GM23338 (cell line): ENCODE measurements around the gene NCKAP5. TPM values are rescaled to one million over a fixed set of nuclear protein-coding genes. Genes with fewer than 3 reads are reported as not detected.

ENCODE experiments used
- ATAC-seq: fragments of 200-7000 bp; cut with Tn5 transposase; 3 replicates; pipeline ENCODE4 v1.9.1; 2020
- DNase-seq: peaks from one replicate; pipeline ENCODE4 v3.0.0-alpha.2; 2015; ENCODE audit warnings: low spot score
- H2AFZ ChIP-seq: fragments of 200-600 bp; sonication (generic); 2 replicates; pipeline ENCODE4 v1.8.0; 2016; ENCODE audit warnings: antibody characterized with exemption, mild to moderate bottlenecking, moderate library complexity
- H3F3A ChIP-seq: fragments of 200-600 bp; sonication (generic); replicated peaks from 2 replicates; pipeline ENCODE4 v1.8.0; 2017; ENCODE audit warnings: antibody characterized with exemption, mixed run types, low read depth
- H3K27ac ChIP-seq: fragments of 200-600 bp; sonication (generic); 2 replicates; pipeline ENCODE4 v1.6.1; 2016; ENCODE audit warnings: low read depth
- H3K27me3 ChIP-seq: fragments of 200-600 bp; sonication (generic); 2 replicates; pipeline ENCODE4 v1.8.0; 2016; ENCODE audit warnings: mild to moderate bottlenecking, mixed run types, moderate library complexity; ENCODE audit not compliant: insufficient read depth
- H3K36me3 ChIP-seq: fragments of 200-600 bp; sonication (generic); 2 replicates; pipeline ENCODE4 v1.8.0; 2016; ENCODE audit warnings: mild to moderate bottlenecking; ENCODE audit not compliant: insufficient read depth
- H3K4me1 ChIP-seq: fragments of 200-600 bp; sonication (generic); 2 replicates; pipeline ENCODE4 v1.8.0; 2016; ENCODE audit warnings: mild to moderate bottlenecking, moderate library complexity; ENCODE audit not compliant: insufficient read depth
- H3K4me2 ChIP-seq: fragments of 200-600 bp; sonication (generic); 2 replicates; pipeline ENCODE4 v1.7.1; 2017; ENCODE audit warnings: mixed run types
- H3K4me3 ChIP-seq: fragments of 200-600 bp; sonication (generic); 2 replicates; pipeline ENCODE4 v1.6.1; 2016; ENCODE audit warnings: mixed run types
- H3K79me2 ChIP-seq: fragments of 200-600 bp; sonication (generic); replicated peaks from 2 replicates; pipeline ENCODE4 v1.8.0; 2017; ENCODE audit warnings: mild to moderate bottlenecking; ENCODE audit not compliant: insufficient read depth
- H3K9me2 ChIP-seq: fragments of 200-600 bp; sonication (generic); 2 replicates; pipeline ENCODE4 v1.8.0; 2017; ENCODE audit not compliant: insufficient read depth
- H4K20me1 ChIP-seq: fragments of 200-600 bp; sonication (generic); replicated peaks from 2 replicates; pipeline ENCODE4 v1.8.0; 2017; ENCODE audit warnings: mild to moderate bottlenecking; ENCODE audit not compliant: insufficient read depth
- H3K27ac Mint-ChIP-seq: 2 replicates; pipeline ENCODE4 v1.8.0; 2020; ENCODE audit warnings: inconsistent platforms, mild to moderate bottlenecking, moderate library complexity, mixed read lengths
- H3K27me3 Mint-ChIP-seq: 3 replicates; pipeline ENCODE4 v1.8.0; 2022; ENCODE audit warnings: low read depth, mild to moderate bottlenecking, moderate library complexity, mixed read lengths, inconsistent platforms; ENCODE audit not compliant: insufficient read depth, poor library complexity
- H3K36me3 Mint-ChIP-seq: 3 replicates; pipeline ENCODE4 v1.8.0; 2021; ENCODE audit warnings: low read depth, mild to moderate bottlenecking, inconsistent platforms, moderate library complexity, mixed read lengths
- H3K4me1 Mint-ChIP-seq: 3 replicates; pipeline ENCODE4 v1.8.0; 2020; ENCODE audit warnings: mild to moderate bottlenecking, inconsistent platforms, mixed read lengths
- H3K4me3 Mint-ChIP-seq: 3 replicates; pipeline ENCODE4 v1.8.0; 2021; ENCODE audit warnings: moderate library complexity, mild to moderate bottlenecking, inconsistent platforms, mixed read lengths
- H3K9me3 Mint-ChIP-seq: 3 replicates; pipeline ENCODE4 v1.8.0; 2020; ENCODE audit warnings: moderate library complexity, mild to moderate bottlenecking, inconsistent platforms, mixed read lengths
- CREB1 ChIP-seq: fragments of 250-450 bp; sonication (Bioruptor Pico); IDR thresholded peaks from 2 replicates; pipeline ENCODE4 v1.5.0; 2020; ENCODE audit warnings: low read depth, mild to moderate bottlenecking, moderate library complexity
- EZH2 ChIP-seq: fragments of 200-600 bp; sonication (generic); IDR thresholded peaks from one replicate; pipeline ENCODE4 v1.8.0; 2017; ENCODE audit warnings: antibody characterized with exemption, mild to moderate bottlenecking, low read depth; ENCODE audit not compliant: unreplicated experiment
- EZH2phosphoT487 ChIP-seq: fragments of 200-600 bp; sonication (generic); IDR thresholded peaks from one replicate; pipeline ENCODE4 v1.8.1; 2018; ENCODE audit warnings: antibody characterized with exemption; ENCODE audit not compliant: unreplicated experiment
- JUNB ChIP-seq: IDR thresholded peaks from one replicate; pipeline ENCODE4 v1.6.1; 2016; ENCODE audit warnings: antibody characterized with exemption; ENCODE audit not compliant: unreplicated experiment
- NANOG ChIP-seq: IDR thresholded peaks from 2 replicates; pipeline ENCODE4 v1.6.1; 2016; ENCODE audit warnings: antibody characterized with exemption, borderline replicate concordance
- POLR2AphosphoS5 ChIP-seq: IDR thresholded peaks from 2 replicates; pipeline ENCODE4 v1.6.1; 2016; ENCODE audit warnings: antibody characterized with exemption, low read depth
- STAT1 ChIP-seq: IDR thresholded peaks from one replicate; pipeline ENCODE4 v1.6.1; 2016; ENCODE audit warnings: antibody characterized with exemption; ENCODE audit not compliant: unreplicated experiment
- ZNF331 ChIP-seq: fragments of 250-450 bp; sonication (Bioruptor Pico); IDR thresholded peaks from 2 replicates; pipeline ENCODE4 v1.5.0; 2020; ENCODE audit warnings: low read depth, mild to moderate bottlenecking, moderate library complexity
- polyA plus RNA-seq: library from polyadenylated mRNA; unstranded; fragments of >200 nt; fragmentation: Nextera tagmentation; extraction: Ambion mirVana; gene quantifications from 2 replicates; pipeline ENCODE4 v1.2.1, GENCODE V29; 2016
- total RNA-seq: library from RNA; depleted of rRNA; stranded (reverse); fragments of >200 nt; shearing (Covaris generic); gene quantifications from 2 replicates; pipeline ENCODE4 v1.2.3, GENCODE V29; 2014
- TF ChIP-seq, protein P1 (sequence below), 2 experiments: fragments of 200-600 bp in 1 of 2; sonication (generic) in 1 of 2; conservative IDR thresholded peaks; 2 replicates each; pipeline versions ENCODE4 v1.5.1 to v1.6.1; 2016 to 2017; ENCODE audit warnings: antibody characterized with exemption in 2 of 2, low read depth in 2 of 2, mild to moderate bottlenecking in 2 of 2, moderate library complexity in 1 of 2
- TF ChIP-seq, protein P2 (sequence below): IDR thresholded peaks from 2 replicates; pipeline ENCODE4 v1.6.1; 2016; ENCODE audit warnings: antibody characterized with exemption
- TF ChIP-seq, protein P3 (sequence below): IDR thresholded peaks from one replicate; pipeline ENCODE4 v1.6.1; 2018; ENCODE audit warnings: antibody characterized with exemption; ENCODE audit not compliant: unreplicated experiment

The NCKAP5 gene
- total and polyA plus RNA-seq, 2 experiments from 2014 or later, result 0.34 to 0.73 TPM

DNA sequence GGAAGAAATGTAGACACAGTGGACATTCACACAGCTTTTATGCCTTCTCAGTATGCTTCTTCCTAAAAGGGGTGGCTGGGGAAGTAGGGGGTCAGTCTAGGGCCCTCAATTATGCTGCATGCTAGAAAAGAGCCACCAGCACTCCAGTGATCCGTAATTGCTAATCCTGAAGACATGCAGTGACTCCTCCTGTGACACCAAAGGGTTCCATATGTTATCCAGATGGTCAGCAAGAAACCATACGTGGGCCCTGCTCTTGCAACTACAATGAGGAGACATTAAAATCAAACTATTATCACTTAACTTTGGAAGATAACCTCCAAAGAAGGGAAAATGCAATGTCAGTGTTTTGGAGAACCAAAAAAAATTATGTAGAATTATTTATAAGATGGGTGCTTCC is 754.8 kb downstream of the NCKAP5 start:
- Histone ChIP-seq H4K20me1 (no peaks in the 10 kb centered on the region), H3K36me3 (no peaks in the 10 kb centered on the region; the same call in 1 of the 2 replicates), H3K9me2 (peaks cover 18% of the 10 kb centered on the region; the same call in 1 of the 2 replicates), H2AFZ (no peak overlapping the region), H3K79me2 (no peaks in the 10 kb centered on the region), H3K27ac (no peak overlapping the region), H3F3A (no peaks in the 10 kb centered on the region), H3K4me2 (no peak overlapping the region), H3K27me3 (no peaks in the 10 kb centered on the region), H3K4me1 (no peaks in the 10 kb centered on the region), H3K4me3 (no peak overlapping the region)
- Mint-ChIP-seq H3K27me3 (no peaks in the 10 kb centered on the region), H3K36me3 (peaks cover 22% of the 10 kb centered on the region; the same call in 2 of the 3 replicates), H3K9me3 (peaks cover 26% of the 10 kb centered on the region), H3K27ac (no peak overlapping the region), H3K4me3 (no peak overlapping the region), H3K4me1 (peaks cover 15% of the 10 kb centered on the region)
- DNase-seq (no peak), ATAC-seq (no peak)
- no peak for TF ChIP-seq STAT1
- TF ChIP-seq, protein P1, sequence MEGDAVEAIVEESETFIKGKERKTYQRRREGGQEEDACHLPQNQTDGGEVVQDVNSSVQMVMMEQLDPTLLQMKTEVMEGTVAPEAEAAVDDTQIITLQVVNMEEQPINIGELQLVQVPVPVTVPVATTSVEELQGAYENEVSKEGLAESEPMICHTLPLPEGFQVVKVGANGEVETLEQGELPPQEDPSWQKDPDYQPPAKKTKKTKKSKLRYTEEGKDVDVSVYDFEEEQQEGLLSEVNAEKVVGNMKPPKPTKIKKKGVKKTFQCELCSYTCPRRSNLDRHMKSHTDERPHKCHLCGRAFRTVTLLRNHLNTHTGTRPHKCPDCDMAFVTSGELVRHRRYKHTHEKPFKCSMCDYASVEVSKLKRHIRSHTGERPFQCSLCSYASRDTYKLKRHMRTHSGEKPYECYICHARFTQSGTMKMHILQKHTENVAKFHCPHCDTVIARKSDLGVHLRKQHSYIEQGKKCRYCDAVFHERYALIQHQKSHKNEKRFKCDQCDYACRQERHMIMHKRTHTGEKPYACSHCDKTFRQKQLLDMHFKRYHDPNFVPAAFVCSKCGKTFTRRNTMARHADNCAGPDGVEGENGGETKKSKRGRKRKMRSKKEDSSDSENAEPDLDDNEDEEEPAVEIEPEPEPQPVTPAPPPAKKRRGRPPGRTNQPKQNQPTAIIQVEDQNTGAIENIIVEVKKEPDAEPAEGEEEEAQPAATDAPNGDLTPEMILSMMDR (conservative IDR thresholded peaks at IDR 0.05; ENCODE audit: low read depth in 2 of 2), result no peak
- no peak for TF ChIP-seq JUNB
- TF ChIP-seq CREB1, result no peak

DNA sequence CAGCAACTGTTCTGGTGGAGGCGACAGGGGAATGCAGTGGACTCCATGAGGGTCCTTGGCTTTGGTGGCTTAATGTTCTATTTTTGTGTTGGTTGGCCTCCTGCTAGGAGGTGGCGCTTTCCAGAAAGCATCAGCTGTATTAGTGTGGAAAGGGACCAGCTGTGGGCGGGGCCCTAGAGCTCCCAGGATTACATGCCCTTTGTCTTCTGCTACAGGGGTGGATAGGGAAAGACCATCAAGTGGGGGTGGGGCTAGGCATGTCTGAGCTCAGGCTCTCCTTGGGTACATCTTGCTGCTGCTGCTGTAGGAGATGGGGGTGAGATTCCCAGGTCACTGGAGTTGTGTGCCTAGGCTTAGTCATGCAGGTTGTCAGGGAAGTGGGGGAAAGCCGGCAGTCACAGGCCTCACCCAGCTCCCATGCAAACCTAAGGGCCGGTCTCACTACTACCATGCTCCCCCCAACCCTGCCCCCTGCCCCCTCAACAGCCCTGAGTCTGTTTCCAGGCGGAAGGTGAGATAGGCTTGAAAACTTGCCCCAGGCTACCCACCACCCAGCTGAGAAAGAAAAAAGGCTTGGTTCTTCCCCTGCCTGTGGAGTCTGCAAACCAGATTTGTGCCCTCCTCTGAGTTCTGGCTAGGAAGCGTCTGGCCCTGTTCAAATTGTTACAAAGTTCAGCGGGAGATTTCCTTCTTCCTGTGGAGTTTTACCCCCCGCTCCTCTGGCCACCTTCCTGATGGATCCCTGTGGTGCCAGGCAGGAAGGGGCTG is 756.9 kb downstream of the NCKAP5 start:
- H3K27ac ChIP-seq, result no peak overlapping the region
- H3K9me3 Mint-ChIP-seq, result peaks cover 44% of the 10 kb centered on the region
- H3K4me3 Mint-ChIP-seq, result no peak overlapping the region
- TF ChIP-seq POLR2AphosphoS5, result no peak
- TF ChIP-seq EZH2phosphoT487, result no peak
- no peak for TF ChIP-seq JUNB
- no peak for TF ChIP-seq NANOG
- TF ChIP-seq EZH2, result no peak
- TF ChIP-seq, protein P2, sequence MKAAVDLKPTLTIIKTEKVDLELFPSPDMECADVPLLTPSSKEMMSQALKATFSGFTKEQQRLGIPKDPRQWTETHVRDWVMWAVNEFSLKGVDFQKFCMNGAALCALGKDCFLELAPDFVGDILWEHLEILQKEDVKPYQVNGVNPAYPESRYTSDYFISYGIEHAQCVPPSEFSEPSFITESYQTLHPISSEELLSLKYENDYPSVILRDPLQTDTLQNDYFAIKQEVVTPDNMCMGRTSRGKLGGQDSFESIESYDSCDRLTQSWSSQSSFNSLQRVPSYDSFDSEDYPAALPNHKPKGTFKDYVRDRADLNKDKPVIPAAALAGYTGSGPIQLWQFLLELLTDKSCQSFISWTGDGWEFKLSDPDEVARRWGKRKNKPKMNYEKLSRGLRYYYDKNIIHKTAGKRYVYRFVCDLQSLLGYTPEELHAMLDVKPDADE, result no peak
- TF ChIP-seq, protein P1 (conservative IDR thresholded peaks at IDR 0.05; ENCODE audit: low read depth in 2 of 2), result no peak
- TF ChIP-seq CREB1, result no peak
- no peak for TF ChIP-seq ZNF331 (CRISPR knock-in tag)
- TF ChIP-seq, protein P3, sequence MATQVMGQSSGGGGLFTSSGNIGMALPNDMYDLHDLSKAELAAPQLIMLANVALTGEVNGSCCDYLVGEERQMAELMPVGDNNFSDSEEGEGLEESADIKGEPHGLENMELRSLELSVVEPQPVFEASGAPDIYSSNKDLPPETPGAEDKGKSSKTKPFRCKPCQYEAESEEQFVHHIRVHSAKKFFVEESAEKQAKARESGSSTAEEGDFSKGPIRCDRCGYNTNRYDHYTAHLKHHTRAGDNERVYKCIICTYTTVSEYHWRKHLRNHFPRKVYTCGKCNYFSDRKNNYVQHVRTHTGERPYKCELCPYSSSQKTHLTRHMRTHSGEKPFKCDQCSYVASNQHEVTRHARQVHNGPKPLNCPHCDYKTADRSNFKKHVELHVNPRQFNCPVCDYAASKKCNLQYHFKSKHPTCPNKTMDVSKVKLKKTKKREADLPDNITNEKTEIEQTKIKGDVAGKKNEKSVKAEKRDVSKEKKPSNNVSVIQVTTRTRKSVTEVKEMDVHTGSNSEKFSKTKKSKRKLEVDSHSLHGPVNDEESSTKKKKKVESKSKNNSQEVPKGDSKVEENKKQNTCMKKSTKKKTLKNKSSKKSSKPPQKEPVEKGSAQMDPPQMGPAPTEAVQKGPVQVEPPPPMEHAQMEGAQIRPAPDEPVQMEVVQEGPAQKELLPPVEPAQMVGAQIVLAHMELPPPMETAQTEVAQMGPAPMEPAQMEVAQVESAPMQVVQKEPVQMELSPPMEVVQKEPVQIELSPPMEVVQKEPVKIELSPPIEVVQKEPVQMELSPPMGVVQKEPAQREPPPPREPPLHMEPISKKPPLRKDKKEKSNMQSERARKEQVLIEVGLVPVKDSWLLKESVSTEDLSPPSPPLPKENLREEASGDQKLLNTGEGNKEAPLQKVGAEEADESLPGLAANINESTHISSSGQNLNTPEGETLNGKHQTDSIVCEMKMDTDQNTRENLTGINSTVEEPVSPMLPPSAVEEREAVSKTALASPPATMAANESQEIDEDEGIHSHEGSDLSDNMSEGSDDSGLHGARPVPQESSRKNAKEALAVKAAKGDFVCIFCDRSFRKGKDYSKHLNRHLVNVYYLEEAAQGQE, result no peak
- no peak for TF ChIP-seq STAT1

More for the DNA sequence above, 756.9 kb downstream of the NCKAP5 start:
- DNase-seq (no peak), ATAC-seq (no peak)
- Histone ChIP-seq H3K4me3 (no peak overlapping the region), H3K79me2 (no peaks in the 10 kb centered on the region), H3K36me3 (no peaks in the 10 kb centered on the region; the same call in 1 of the 2 replicates), H3K4me1 (no peaks in the 10 kb centered on the region), H2AFZ (no peak overlapping the region), H3K9me2 (0 out of 2 replicates have a peak, but pooled peaks cover 14% of the 10 kb centered on the region), H3K27me3 (no peaks in the 10 kb centered on the region), H3K4me2 (no peak overlapping the region), H3F3A (no peaks in the 10 kb centered on the region), H4K20me1 (no peaks in the 10 kb centered on the region)
- H3K36me3 Mint-ChIP-seq, result peaks cover 35% of the 10 kb centered on the region; the same call in 2 of the 3 replicates
- H3K27me3 Mint-ChIP-seq, result no peaks in the 10 kb centered on the region
- peaks cover 13% of the 10 kb centered on the region for H3K4me1 Mint-ChIP-seq
- no peak overlapping the region for H3K27ac Mint-ChIP-seq
